Tibial artery (tissue), 4 donors: ENCODE data around the gene KRT77.

ENCODE experiments used
- DNase-seq, 2 donors: peaks; one replicate each; pipeline ENCODE4 v3.0.0-alpha.2; 2019
- H3K27ac ChIP-seq, 2 donors: fragments of 200-600 bp; sonication (generic) in 1 of 2; 1 replicate in 1 of 2; 2 replicates in 1 of 2; pipeline ENCODE4 v1.5.1; 2018 to 2019; ENCODE audit warnings: mild to moderate bottlenecking in 1 of 2
- H3K27me3 ChIP-seq, 2 donors: fragments of 200-600 bp; sonication (generic) in 1 of 2; one replicate each; pipeline versions ENCODE4 v1.5.1 to v1.6.0; 2016 to 2019
- H3K36me3 ChIP-seq, 3 donors: fragments of 200-600 bp; sonication (generic) in 2 of 3; one replicate each; pipeline ENCODE4 v1.5.1; 2016 to 2019; ENCODE audit warnings: mild to moderate bottlenecking in 2 of 3
- H3K4me1 ChIP-seq, 4 donors: fragments of 200-600 bp; sonication (generic) in 2 of 4; 1 replicate in 3 of 4; 2 replicates in 1 of 4; pipeline ENCODE4 v1.5.1; 2016 to 2019
- H3K4me3 ChIP-seq, 2 donors: fragments of 200-600 bp; sonication (generic) in 1 of 2; 1 replicate in 1 of 2; 2 replicates in 1 of 2; pipeline ENCODE4 v1.5.1; 2018 to 2019; ENCODE audit warnings: mild to moderate bottlenecking in 2 of 2
- H3K9me3 ChIP-seq, 3 donors: fragments of 200-600 bp; sonication (generic) in 1 of 3; one replicate each; pipeline ENCODE4 v1.5.1; 2016 to 2019
- intact Hi-C: fragments of 100-400 bp; cut with DNase I; formaldehyde crosslinking; loops from one replicate; pipeline ENCODE4 v1.15.0; 2023; ENCODE audit warnings: low total_unique reads
- TF ChIP-seq, protein P1 (sequence below), 2 experiments: fragments of 200-600 bp in 1 of 2; fragments of 450-650 bp in 1 of 2; IDR thresholded peaks; one replicate each; pipeline ENCODE4 v1.5.1; 2017 to 2019; ENCODE audit warnings: antibody characterized with exemption in 2 of 2, mild to moderate bottlenecking in 1 of 2, moderate library complexity in 1 of 2

Gene KRT77

DNA sequence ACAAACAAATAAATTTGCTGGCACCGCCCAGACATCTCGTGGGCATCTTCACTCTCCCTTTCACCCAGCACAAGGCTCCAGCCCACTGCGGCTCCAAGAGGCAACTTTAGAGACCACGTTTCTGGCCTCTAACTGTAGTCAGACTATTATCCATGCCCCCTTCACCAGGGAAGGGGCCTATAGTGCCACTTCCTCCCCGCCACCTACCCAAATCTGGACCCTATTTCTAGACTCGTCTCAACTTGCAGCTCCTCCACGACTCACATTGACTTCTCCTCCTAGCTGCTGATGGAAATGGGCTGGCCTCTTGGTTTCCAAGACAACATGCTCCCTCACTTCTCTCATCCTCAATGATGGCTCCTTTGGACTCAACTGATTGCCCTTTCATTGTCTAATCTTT, 35.4 kb downstream of the KRT77 start:
- Histone ChIP-seq H3K36me3 (no peaks in the 10 kb centered on the region), H3K27ac (no peak overlapping the region), H3K4me3 (no peak overlapping the region), H3K27me3 (peaks cover 0 to 19% of the 10 kb centered on the region in 2 donors), H3K4me1 (no peaks in the 10 kb centered on the region), H3K9me3 (no peaks in the 10 kb centered on the region)
- TF ChIP-seq, protein P1, sequence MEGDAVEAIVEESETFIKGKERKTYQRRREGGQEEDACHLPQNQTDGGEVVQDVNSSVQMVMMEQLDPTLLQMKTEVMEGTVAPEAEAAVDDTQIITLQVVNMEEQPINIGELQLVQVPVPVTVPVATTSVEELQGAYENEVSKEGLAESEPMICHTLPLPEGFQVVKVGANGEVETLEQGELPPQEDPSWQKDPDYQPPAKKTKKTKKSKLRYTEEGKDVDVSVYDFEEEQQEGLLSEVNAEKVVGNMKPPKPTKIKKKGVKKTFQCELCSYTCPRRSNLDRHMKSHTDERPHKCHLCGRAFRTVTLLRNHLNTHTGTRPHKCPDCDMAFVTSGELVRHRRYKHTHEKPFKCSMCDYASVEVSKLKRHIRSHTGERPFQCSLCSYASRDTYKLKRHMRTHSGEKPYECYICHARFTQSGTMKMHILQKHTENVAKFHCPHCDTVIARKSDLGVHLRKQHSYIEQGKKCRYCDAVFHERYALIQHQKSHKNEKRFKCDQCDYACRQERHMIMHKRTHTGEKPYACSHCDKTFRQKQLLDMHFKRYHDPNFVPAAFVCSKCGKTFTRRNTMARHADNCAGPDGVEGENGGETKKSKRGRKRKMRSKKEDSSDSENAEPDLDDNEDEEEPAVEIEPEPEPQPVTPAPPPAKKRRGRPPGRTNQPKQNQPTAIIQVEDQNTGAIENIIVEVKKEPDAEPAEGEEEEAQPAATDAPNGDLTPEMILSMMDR (IDR thresholded peaks at IDR 0.05), result no peak
- intact Hi-C loops, result no loop called here
- DNase-seq, result no peak

DNA sequence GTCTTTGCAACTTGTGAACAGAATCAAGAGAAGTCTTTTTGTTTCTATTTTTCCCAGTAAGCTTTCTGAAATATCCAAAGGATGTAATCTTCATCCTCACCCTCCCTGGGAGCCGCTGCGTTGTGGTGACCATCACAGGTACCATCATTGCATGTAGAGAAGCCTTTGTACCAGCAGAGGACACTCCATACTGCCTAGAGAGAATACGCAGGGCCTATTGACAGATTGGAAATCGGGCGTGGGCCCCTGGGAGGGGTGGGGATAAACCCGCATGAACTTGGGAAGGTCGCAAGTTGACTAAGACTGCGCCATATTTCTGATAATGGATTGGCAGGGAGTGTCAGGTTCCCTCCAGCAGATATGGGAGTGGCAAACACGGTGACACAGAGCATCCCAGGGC, 35.8 kb downstream of the KRT77 start:
- Histone ChIP-seq H3K4me3 (no peak overlapping the region), H3K4me1 (no peaks in the 10 kb centered on the region), H3K9me3 (no peaks in the 10 kb centered on the region), H3K27me3 (peaks cover 0 to 22% of the 10 kb centered on the region in 2 donors), H3K27ac (no peak overlapping the region), H3K36me3 (no peaks in the 10 kb centered on the region)
- no peak for DNase-seq
- TF ChIP-seq, protein P1 (IDR thresholded peaks at IDR 0.05), result no peak
- intact Hi-C loops, result no loop called here

DNA sequence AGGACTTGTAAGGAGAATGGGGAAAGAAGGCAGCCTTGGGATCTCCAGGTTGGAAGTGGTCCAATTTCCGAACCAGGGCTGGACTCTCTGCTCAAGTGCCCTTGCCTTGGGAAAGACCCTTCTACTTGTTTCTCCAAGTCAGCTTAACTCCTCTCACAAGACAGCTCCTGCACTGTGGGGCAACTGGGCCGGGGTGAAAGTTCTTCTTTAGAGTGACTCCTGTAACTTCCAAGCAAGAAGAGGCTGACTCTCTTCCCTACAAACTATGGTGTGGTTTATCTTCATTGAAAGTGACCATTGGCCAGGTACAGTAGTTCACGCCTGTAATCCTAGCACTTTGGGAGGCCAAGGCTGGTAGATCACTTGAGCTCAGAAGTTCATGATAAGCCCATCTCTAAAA, 36.9 kb downstream of the KRT77 start:
- Histone ChIP-seq H3K36me3 (no peaks in the 10 kb centered on the region), H3K4me3 (no peak overlapping the region), H3K27me3 (peaks cover 0 to 22% of the 10 kb centered on the region in 2 donors), H3K27ac (no peak overlapping the region), H3K9me3 (no peaks in the 10 kb centered on the region), H3K4me1 (no peaks in the 10 kb centered on the region)
- intact Hi-C loops, result no loop called here
- no peak for DNase-seq
- TF ChIP-seq, protein P1 (IDR thresholded peaks at IDR 0.05), result no peak

DNA sequence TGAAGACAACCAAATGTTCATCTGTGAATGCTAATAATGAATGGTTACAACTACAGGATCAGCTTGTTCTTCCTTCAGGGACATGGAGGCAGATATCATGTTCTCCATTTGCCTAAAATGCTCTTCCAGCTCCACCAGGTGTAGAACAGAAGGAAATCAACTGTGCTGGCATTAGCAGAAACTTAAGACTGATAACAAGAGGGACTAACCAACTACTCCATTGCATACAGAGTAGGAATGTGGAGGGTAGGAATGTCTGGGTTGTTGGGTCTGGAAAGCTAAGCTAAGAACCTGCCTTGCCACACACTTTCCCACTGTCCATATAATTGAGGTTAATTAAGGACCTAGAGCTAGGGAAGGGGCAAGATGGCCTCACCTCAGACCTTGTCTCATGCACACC, 39.9 kb downstream of the KRT77 start:
- no peak overlapping the region for H3K27ac ChIP-seq
- peaks cover 0 to 33% of the 10 kb centered on the region in 2 donors for H3K27me3 ChIP-seq
- intact Hi-C loops, result no loop called here
- TF ChIP-seq, protein P1 (IDR thresholded peaks at IDR 0.05), result no peak
- no peak for DNase-seq
- no peaks in the 10 kb centered on the region for H3K4me1 ChIP-seq
- H3K9me3 ChIP-seq, result no peaks in the 10 kb centered on the region
- H3K4me3 ChIP-seq, result no peak overlapping the region
- H3K36me3 ChIP-seq, result no peaks in the 10 kb centered on the region

DNA sequence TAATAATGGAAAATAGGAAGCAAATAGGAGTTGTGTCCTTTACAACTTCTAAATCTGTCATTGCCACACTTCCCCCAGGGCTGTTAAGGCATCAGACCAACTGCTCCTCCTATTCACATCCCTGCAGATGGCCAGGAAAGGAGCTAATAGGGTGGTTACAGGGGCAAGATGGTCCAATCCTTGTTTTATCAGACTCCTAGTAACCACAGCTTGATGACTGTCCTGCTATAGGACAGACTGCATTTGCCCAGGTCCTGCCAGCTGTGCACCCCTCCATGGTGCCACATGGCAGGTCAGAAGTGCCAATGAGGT, 40.5 kb downstream of the KRT77 start:
- no peaks in the 10 kb centered on the region for H3K4me1 ChIP-seq
- H3K27me3 ChIP-seq, result peaks cover 0 to 38% of the 10 kb centered on the region in 2 donors
- DNase-seq, result no peak
- intact Hi-C loops, result no loop called here
- no peak overlapping the region for H3K4me3 ChIP-seq
- no peak overlapping the region for H3K27ac ChIP-seq
- TF ChIP-seq, protein P1 (IDR thresholded peaks at IDR 0.05), result no peak
- H3K36me3 ChIP-seq, result no peaks in the 10 kb centered on the region
- no peaks in the 10 kb centered on the region for H3K9me3 ChIP-seq
